HG02870 (cell line): ENCODE data around the gene EYS.
"Not testable (repeated sequence)": the region's sequence is repeated elsewhere in the genome, so short reads cannot be mapped to it uniquely, and the experiment has no call there.

ENCODE experiments used
- ATAC-seq: cut with Tn5 transposase; IDR thresholded peaks from one replicate; pipeline ENCODE4 v1.9.1; 2021; ENCODE audit warnings: mild to moderate bottlenecking, moderate library complexity; ENCODE audit not compliant: unreplicated experiment

The EYS gene

DNA sequence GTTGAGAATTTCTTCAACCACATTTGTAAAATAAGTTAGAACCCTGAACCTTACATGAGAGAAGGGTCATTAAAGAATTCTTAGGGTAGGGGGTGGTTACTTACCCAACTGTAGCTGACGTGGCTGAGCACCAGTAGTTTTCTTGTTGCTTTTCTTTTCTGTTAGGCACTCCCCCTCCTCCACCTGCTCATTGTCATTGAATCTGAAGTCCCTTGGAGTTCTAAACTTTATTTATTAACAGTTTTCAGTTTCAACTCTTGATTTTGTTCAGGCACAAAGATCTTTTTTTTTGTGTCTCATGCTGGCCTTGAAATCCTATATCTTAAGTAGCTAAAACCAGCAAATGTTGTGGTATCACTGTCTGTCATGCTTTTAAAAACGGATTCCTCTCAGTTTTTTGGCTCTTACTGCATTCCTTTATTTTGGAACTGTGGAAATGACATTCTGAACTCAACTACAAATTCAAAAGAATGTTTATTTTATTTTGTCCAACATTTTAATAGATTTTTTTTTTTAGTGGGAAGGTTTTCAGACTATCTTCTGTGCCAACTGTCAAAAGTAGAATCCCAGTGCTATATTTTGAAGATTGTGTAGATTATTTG lies 1606.2 kb downstream of the EYS start:
- ATAC-seq: no peak

GRCh38 chr6:64090352-64090751 lies 1616.7 kb downstream of the EYS start:
- no peak for ATAC-seq

GRCh38 chr6:64085126-64085525 lies 1621.9 kb downstream of the EYS start:
- ATAC-seq: no peak

DNA sequence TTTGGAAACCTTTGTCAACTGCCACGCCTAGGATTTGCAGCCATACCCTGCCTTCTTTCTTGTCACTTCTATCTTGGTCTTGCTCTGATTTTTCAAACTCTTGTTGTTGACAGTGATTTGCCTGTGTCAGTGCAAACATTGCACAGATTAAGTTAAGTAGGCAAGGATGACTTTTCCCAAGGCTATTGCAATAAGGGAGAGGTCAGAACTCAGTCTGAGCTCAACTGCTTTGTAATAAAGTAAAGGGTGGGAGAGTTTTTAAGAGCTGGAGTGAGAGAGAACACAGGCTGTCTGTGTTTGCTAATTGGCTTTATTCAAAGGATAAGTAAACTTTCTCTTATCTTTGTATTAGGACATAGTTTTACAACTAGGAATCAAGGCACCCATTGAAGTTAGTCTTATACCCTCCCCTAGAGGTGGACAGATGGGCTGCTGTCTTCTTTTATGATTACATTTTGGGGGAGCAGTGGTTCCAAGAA lies 1622.8 kb downstream of the EYS start:
- no peak for ATAC-seq

DNA sequence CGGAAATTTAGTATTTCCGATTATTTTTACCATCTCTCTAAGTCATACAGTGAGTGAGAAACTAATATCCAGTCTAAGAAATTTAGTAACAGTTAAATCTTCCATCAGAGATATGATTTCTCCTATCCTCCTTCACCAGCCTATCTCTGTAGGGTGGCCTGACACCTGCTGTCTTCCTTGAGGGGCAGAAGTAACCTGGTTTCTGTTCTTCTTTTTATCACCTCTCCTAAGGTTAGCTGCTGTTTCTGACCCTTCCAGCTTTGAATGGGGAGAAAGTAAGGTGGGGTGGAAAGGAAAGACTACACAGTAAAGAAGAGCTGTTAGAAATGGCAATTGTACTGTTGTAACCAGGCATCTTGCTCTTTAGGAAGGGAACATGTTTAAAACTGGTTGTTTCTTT lies 1623.8 kb downstream of the EYS start:
- ATAC-seq: no peak

GRCh38 chr6:64081453-64081852 lies 1625.6 kb downstream of the EYS start:
- no peak for ATAC-seq

GRCh38 chr6:64074981-64075380 lies 1632.0 kb downstream of the EYS start:
- no peak for ATAC-seq

DNA sequence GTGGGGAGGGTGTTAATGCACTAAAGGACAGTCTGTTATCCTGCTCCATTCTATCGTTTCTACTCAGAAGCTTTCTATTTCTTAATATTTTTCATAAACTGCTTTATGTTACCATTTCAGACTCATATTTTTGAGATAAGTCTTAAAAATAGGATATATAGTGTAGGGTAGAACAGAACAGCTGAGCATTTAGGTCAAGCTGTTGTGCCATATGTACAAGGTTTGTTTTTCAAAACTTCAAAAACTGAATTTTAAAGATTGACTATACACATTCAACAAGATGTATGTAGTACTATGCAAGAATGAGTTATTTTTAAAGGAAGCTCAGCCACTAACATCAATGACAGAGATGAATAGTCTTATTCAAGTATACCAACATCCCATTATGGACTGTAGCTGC lies 1634.3 kb downstream of the EYS start:
- no peak for ATAC-seq

- no peak for ATAC-seq
Measured at GRCh38 chr6:64064919-64065318, 1642.1 kb downstream of the EYS start.

DNA sequence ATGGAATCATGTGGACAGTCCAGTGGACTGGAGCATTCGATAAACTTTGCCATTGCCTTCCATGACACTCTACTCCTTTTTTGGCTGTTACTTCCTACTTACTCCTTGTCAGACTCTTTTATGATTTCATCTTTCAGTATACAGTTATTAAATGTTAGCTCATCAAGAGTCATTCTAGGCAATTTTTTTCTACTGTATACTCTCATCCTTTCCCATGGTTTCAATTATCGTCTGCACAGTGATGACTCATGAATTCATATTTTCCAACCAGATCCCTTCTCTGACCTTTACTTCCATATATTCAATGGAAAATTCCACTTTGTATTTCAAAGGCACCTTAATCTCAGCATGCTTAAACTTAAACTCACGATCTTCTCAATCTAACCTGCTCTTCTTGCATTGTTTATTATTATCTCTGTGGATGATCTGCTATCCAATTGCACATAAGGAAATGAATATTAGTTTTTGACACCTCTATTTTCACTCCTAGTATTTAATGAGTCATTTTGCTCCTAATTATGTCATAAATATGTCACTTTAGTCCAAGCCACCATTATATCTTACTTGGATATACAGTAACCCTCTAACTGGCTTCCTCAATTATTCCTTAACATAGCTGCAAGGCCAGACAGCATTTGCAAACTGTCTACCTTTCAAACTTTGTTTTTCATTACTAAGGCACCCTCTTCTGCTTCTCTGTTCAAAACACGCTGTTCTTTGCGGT lies 1643.9 kb downstream of the EYS start:
- ATAC-seq: no peak

GRCh38 chr6:64054861-64055260 lies 1652.2 kb downstream of the EYS start:
- no peak for ATAC-seq

DNA sequence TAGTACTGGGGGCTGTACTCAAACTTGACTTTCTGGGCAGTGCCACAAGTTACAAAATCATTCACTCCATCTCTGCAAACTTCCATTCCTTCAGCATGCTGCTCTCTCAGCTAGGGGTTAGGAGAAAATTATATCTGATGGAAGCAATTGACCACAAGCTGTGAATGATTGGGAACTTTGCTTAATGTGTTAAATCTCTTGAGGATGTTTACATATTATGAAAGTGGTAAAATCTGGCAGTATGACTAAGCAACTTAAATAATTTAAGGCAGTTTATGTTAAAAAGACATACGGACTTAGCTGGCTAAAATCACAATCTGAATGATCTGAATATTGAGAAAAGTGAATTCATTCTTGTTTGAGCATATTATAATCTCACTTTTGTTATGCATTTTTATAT lies 1656.4 kb downstream of the EYS start:
- ATAC-seq: no peak

DNA sequence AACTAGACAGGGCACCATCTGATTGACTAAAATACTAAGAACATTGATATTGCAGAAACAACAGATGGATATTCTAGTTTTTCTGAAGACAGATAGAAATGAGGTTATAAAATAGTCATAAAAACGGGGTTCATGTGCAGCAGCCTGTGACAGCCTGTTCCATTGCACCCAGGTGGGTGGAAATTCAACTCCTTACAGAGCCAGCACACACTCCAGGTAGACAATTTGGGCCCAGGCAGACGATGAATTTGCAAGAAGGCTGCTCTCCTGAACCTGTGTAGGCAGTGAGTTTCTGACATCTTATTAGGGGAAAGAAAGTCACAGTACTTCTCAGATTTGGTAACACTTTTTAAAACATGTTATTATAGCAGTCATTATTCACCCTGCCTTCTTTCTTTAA lies 1657.3 kb downstream of the EYS start:
- ATAC-seq: no peak

GRCh38 chr6:64046746-64047208 lies 1660.2 kb downstream of the EYS start:
- no peak for ATAC-seq

- no peak for ATAC-seq
Measured at GRCh38 chr6:64041373-64041772, 1665.7 kb downstream of the EYS start.

DNA sequence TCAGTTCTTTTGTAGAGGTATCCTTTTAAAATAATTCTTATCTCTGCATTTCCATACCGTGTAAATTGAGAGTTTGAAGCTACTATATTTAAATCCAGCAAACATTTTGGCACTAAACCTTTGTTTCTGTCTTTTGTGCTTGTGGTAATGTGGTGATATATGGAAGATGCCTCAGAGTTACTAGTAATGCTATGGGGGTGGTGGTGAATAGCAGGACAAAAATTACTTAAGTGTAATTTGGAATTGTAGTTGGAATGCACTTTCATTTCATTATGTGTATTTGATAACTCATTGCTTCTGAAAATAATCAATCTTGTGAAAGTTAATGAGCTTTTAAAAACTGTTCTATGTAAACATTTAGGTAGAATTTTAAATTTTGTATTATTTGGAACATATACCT lies 1666.9 kb downstream of the EYS start:
- no peak for ATAC-seq

- ATAC-seq: no peak
Measured at GRCh38 chr6:64037427-64037826, 1669.6 kb downstream of the EYS start.

- ATAC-seq: no peak
Measured at GRCh38 chr6:64034910-64035655, 1671.9 kb downstream of the EYS start.

DNA sequence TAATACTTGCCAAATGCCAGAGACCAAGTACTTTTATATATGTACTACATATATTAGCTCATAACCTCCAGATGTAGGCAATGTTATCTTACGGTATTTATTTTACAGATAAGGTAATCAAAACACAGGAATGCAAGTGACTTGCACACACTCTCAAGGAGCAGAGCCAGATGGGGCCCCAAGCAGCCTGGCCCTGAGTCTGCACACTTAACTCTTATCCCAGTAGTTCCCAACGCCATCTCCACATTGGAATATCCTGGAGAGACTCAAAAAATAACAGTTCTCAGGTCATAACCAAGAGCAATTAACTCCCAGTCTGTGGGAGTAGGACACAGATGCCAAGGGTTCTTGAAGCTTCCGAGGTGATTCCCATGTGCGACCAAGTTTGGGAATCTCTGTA lies 1672.7 kb downstream of the EYS start:
- no peak for ATAC-seq

- not testable (repeated sequence) for ATAC-seq
Measured at GRCh38 chr6:64030950-64031618, 1675.9 kb downstream of the EYS start.

DNA sequence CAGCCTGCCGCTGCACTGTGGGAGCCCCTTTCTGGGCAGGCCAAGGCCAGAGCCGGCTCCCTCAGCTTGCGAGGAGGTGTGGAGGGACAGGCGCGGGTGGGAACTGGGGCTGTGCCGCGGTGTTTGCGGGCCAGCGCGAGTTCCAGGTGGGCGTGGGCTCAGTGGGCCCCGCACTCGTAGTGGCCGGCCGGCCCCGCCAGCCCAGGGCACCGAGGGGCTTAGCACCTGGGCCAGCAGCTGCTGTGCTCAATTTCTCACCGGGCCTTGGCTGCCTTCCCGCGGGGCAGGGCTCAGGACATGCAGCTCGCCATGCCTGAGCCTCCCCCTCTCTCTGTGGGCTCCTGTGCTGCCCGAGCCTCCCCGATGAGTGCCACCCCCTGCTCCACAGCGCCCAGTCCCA lies 1683.3 kb downstream of the EYS start:
- no peak for ATAC-seq
